T-helper 1 cell treated with Interleukin-12 subunit alpha and Interleukin-12 subunit beta and Interleukin-4 antibody, amounts not matched to agents 30 μg/mL and 1 μg/mL, for 36 hours (primary cell): ENCODE results near the gene GJC2.
"Not testable (repeated sequence)": the region's sequence is repeated elsewhere in the genome, so short reads cannot be mapped to it uniquely, and the experiment has no call there.

Experiments
- H3K27ac Mint-ChIP-seq: one replicate; pipeline ENCODE4 v1.8.0; 2021; ENCODE audit warnings: mild to moderate bottlenecking, mixed read lengths
- H3K27me3 Mint-ChIP-seq: one replicate; pipeline ENCODE4 v1.8.0; 2021; ENCODE audit warnings: low read depth, mixed read lengths
- H3K36me3 Mint-ChIP-seq: one replicate; pipeline ENCODE4 v1.8.0; 2021; ENCODE audit warnings: low read depth, mixed read lengths
- H3K4me1 Mint-ChIP-seq: one replicate; pipeline ENCODE4 v1.8.0; 2021; ENCODE audit warnings: low read depth, mixed read lengths
- H3K4me3 Mint-ChIP-seq: one replicate; pipeline ENCODE4 v1.8.0; 2021; ENCODE audit warnings: mild to moderate bottlenecking, moderate library complexity, mixed read lengths
- H3K9me3 Mint-ChIP-seq: one replicate; pipeline ENCODE4 v1.8.0; 2021; ENCODE audit warnings: mixed read lengths

The GJC2 gene

DNA sequence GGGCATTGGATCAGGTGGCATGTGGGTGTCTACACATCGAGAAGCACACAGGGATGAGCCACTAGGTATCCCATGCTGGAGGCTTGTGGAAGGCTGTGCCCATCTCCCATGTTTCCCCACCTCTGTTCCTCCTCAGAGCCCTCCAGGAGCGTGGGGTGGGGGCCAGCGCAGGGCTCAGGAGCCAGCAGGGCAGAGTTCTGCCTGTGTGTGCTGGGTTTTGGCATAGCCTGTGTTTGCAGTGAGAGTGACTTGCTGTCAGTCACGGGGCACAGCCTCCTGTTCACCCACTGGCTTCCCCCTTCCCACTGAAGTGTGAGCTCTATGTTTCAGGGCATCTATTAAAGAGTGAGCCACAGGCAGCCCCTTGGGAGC is 26.3 kb downstream of the GJC2 start:
- Mint-ChIP-seq H3K4me1 (no peaks in the 10 kb centered on the region), H3K27ac (no peak overlapping the region), H3K36me3 (no peaks in the 10 kb centered on the region), H3K9me3 (no peaks in the 10 kb centered on the region), H3K4me3 (no peak overlapping the region), H3K27me3 (no peaks in the 10 kb centered on the region)

DNA sequence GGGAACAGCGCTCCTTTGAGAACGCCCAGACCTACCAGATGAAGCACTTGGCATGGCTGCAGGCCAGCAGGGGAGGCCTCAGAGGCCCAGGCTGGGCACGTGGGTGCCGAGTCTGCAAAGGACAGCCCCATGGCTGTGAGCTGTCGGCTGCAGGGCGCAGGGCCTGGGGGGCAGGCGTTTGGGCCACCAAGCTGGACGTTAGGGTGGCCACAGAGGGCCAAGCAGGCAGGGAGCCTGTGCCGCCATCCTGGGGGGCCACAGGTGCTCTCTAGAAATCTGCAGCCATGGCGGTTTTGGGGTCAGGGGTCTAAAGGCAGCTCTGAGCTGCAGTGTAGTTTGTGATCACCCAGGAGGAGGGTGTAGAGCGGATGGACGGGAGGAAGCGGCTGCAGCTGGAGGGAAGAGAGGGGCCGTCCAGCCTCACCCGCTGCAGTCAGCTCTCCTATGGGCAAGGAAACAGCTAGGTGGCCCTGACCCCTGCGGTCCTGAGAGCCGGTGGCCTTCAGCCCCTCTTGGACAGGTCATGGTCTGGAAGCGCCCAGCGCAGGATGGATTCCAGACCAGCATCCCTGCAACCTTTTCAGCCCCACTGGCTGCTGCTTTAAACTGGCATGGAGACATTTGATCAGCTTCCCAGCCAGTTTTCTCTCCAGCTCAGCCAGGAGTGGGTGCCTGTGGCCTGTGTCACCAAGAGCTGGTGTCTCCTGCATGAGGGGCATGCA is 26.9 kb downstream of the GJC2 start:
- Mint-ChIP-seq H3K36me3 (no peaks in the 10 kb centered on the region), H3K27me3 (no peaks in the 10 kb centered on the region), H3K4me1 (no peaks in the 10 kb centered on the region), H3K9me3 (no peaks in the 10 kb centered on the region), H3K27ac (no peak overlapping the region), H3K4me3 (no peak overlapping the region)

DNA sequence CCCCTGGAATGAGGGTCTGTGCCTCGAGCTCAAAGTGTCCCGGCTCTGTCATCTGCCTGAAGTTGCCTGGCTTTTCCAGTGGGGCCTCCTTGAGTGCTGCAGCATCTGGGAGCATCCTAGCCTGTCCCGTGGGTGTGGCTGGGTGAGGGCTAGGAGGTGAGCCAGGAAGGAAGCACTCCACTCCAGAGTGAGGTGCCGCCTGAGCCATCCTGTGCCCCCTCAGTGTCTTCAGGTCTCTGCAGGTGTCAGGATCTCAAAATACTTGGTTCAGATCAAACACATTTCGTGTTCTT is 27.4 kb downstream of the GJC2 start:
- Mint-ChIP-seq H3K4me1 (no peaks in the 10 kb centered on the region), H3K27me3 (no peaks in the 10 kb centered on the region), H3K9me3 (no peaks in the 10 kb centered on the region), H3K4me3 (no peak overlapping the region), H3K36me3 (no peaks in the 10 kb centered on the region), H3K27ac (no peak overlapping the region)

DNA sequence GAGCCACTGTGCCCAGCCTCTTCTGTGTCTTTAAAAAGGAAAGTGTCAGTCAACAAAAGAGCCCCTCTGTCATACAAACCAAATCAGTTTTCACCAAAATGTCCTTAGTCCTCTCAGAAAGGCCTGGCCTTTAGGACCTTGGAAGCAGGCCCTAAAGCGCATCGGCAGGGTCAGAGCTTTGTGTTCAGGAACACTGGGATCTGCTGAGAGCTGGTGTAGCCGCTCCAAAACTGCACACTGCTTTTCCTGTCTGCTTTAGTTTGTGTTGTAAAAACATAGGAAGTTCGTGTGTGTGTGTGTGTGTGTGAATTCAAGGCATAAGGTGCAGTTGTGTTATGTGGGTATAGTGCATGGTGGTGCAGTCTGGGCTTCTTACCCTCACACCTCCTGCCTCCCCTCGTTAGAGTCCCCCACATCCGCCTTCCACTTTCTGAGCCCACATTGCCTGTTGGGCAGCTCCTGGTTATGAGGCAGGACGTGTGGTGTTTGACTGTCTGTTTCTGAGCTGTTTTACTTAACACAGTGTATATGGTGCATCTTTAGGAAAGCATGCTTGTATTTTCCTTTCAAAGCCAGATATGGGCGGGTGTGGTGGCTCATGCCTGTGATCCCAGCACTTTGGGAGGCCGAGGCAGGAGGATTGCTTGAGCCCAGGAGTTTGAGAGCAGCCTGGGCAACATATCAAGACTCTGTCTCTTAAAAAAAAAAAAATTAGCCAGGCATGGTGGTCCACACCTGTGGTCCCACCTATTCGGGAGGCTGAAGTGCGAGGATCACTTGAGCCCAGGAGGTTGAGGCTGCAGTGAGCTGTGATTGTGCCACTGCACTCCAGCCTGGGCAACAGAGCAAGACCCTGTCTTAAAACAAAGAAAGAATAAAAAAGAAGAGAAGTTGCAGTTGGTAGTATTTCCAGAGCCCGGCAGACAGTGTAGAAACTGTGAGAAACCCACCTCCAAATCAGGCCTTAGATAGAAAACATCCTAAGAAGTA is 28.3 kb downstream of the GJC2 start:
- Mint-ChIP-seq H3K4me3 (no peak overlapping the region), H3K9me3 (no peaks in the 10 kb centered on the region), H3K36me3 (no peaks in the 10 kb centered on the region), H3K4me1 (no peaks in the 10 kb centered on the region), H3K27me3 (no peaks in the 10 kb centered on the region), H3K27ac (no peak overlapping the region)

DNA sequence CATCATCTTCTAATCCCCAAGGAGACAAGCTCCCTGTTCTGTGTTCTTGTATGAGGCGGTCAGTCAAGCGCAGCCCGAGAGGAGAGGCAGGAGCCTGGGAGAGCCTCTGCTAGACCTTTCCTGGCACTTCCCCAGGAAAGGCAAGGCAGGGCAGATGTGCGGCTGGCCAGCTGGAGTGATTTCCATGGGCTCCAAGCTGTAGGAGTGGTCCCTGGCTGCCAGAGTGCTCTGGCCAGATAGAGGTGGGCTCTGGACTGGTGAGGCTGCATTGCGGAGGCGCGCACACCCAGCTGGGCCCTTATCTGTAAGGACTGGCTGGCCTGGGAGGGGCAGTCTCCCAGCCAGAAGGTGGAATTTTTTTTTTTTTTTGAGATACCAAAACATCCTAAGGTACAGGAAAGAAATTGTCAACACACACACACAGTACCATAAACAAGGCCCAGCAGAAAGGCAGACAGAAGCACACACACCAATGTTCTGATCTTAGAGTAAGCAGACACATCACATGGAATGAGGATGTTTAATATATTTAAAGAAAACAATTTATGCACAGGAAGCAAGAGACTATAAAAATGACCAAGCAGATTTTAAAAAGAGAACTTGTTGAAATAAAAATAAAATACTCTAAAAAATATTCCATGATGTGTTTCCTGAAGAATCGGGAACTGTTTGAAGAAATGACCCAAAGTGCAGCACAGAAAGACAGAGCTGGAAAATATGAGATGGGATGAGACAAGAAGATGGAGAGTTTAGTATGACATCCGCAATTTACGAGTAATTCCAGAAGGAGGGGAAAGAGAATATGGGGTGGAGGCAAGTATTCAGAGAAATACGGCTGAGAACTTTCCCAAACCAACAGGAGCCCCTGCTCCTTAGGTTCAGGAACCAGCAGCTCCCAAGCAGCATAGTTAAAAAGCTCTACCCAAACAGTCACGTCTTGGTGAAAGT is 29.3 kb downstream of the GJC2 start:
- H3K27ac Mint-ChIP-seq: no peak overlapping the region
- no peaks in the 10 kb centered on the region for H3K4me1 Mint-ChIP-seq
- H3K27me3 Mint-ChIP-seq: no peaks in the 10 kb centered on the region
- H3K36me3 Mint-ChIP-seq: no peaks in the 10 kb centered on the region
- no peak overlapping the region for H3K4me3 Mint-ChIP-seq
- H3K9me3 Mint-ChIP-seq: no peaks in the 10 kb centered on the region

DNA sequence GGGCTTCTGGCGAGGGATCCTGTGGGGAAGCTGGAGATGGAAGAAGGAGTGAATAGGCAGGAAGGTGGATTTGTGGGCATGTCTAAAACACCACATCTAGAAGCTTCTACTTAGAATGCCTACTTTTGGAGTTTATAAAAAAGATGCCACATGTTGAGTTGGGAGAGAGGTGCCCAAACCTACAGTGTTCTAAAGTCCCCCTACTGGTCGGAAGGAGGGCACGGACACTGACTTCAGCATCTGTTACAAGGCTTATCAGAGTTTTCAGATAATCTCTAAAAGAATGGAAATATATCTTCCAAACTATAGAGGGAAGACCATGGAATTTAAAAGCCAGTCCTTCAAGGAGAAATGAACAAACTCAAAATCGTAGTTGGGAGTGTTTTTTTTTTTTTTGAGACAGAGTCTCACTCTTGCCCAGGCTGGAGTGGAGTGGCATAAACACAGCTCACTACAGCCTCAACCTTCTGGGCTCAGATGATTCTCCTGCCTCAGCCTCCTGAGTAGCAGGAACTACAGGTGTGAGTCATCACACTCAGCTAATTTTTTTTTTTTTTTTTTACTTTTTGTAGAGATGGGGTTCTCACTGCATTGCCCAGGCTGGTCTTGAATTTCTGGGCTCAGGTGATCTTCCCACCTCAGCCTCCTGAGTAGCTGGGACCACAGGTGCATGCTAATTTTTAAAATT is 30.7 kb downstream of the GJC2 start:
- Mint-ChIP-seq H3K4me3 (no peak overlapping the region), H3K27me3 (no peaks in the 10 kb centered on the region), H3K4me1 (peaks cover 2% of the 10 kb centered on the region), H3K9me3 (no peaks in the 10 kb centered on the region), H3K36me3 (no peaks in the 10 kb centered on the region), H3K27ac (no peak overlapping the region)

DNA sequence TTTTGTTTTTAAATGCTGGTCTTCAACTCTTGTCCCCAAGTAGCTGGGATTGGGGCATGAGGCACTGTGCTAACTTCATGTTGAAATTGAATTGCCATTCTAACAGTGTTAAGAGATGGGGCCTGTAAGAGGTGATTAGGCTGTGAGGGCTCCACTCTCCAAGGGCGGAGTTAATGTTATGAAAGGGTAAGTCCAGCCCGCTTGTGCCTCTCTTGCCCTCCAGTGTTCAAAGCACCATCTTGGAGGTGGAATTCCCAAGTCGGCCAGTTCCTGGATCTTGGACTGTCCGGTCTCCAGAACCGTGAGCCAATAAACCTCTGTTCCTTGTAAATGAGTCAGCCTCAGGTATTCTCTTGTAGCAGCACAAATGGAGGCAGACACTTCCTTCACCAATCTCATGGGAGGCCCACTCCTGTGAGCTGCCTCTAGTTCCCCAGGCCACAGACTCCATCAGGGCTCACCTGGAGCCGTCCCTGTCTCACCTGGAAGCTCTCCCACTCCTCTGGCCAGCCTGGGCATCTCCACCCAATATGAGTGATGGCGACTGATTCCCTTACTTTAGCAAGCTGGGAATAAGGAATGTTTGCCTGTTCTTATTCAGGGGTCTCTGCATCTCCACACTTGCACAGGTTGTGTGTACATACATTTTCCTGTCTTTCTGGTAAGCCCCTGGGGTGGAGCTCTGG is 31.4 kb downstream of the GJC2 start:
- peaks cover 4% of the 10 kb centered on the region for H3K4me1 Mint-ChIP-seq
- H3K9me3 Mint-ChIP-seq: no peaks in the 10 kb centered on the region
- H3K36me3 Mint-ChIP-seq: no peaks in the 10 kb centered on the region
- H3K27ac Mint-ChIP-seq: no peak overlapping the region
- no peaks in the 10 kb centered on the region for H3K27me3 Mint-ChIP-seq
- H3K4me3 Mint-ChIP-seq: no peak overlapping the region

DNA sequence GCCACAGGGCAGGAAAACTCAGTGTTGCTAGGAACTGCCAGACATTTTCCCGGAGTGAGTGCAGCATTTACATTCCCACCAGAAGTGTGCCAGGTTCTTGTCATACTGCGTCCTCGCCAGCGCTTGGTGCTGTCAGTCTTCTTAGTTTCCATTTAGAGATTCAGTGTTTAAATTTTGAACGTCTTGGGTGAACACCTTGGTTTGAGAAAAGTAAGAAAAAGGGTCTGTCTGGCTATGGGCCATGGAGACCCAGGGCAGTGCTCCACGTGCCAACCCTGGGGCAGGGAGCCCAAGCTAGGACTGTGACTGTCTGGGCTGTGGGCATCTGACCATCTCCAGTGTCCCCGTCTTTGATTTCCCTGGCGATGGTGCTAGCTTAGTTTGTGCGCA is 31.9 kb downstream of the GJC2 start:
- Mint-ChIP-seq H3K27ac (no peak overlapping the region), H3K4me3 (no peak overlapping the region)

DNA sequence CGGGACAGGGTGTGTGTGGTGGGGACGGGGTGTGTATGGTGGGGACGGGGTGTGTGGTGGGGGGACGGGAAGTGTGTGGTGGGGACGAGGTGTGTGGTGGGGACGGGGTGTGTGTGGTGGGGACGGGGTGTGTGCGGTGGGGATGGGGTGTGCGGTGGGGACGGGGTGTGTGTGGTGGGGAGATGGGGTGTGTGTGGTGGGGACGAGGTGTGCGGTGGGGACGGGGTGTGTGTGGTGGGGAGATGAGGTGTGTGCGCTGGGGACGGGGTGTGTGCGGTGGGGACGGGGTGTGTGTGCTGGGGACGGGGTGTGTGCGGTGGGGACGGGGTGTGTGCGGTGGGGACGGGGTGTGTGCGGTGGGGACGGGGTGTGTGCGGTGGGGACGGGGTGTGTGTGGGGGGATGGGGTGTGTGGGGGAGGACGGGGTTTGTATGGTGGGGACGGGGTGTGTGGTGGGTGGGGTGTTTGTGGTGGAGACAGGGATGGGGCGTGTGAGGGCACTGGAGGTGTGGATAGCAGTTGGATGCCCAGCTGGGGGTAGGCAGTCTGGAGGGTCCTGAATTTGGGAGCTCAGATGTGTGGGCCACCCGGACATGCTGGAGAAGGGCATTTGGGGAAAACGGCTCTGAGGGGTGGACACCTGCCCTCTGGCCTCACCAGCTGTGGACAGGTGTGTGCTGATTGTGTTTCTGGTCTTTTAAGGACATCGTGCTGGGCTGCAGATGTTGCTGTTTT is 32.7 kb downstream of the GJC2 start:
- Mint-ChIP-seq H3K27ac (no peak overlapping the region), H3K9me3 (no peaks in the 10 kb centered on the region), H3K4me3 (no peak overlapping the region), H3K4me1 (peaks cover 4% of the 10 kb centered on the region), H3K27me3 (no peaks in the 10 kb centered on the region), H3K36me3 (no peaks in the 10 kb centered on the region)

More for the DNA sequence above, 31.9 kb downstream of the GJC2 start:
- Mint-ChIP-seq H3K4me1 (peaks cover 4% of the 10 kb centered on the region), H3K36me3 (no peaks in the 10 kb centered on the region), H3K27me3 (no peaks in the 10 kb centered on the region), H3K9me3 (no peaks in the 10 kb centered on the region)

DNA sequence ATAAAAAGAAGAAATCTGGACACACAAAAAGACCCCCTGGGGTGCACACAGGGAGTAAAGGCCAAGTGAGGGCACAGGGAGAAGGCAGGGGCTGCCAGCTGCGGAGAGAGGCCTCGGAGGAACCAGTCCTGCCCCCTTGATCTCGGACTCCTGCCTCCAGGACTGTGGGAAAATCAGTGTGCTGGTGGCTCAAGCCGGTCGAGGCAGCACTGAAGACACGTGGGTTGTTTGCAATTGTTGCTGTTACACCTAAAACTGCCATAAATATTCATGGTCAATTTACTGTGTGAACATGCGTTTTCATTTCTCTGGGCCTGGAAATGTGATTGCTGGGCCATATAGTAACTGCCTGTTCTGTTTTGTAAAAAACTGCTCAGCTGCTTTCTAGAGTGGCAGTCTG is 34.4 kb downstream of the GJC2 start:
- no peaks in the 10 kb centered on the region for H3K9me3 Mint-ChIP-seq
- no peaks in the 10 kb centered on the region for H3K27me3 Mint-ChIP-seq
- H3K27ac Mint-ChIP-seq: no peak overlapping the region
- H3K4me3 Mint-ChIP-seq: no peak overlapping the region
- H3K4me1 Mint-ChIP-seq: peaks cover 4% of the 10 kb centered on the region
- no peaks in the 10 kb centered on the region for H3K36me3 Mint-ChIP-seq

DNA sequence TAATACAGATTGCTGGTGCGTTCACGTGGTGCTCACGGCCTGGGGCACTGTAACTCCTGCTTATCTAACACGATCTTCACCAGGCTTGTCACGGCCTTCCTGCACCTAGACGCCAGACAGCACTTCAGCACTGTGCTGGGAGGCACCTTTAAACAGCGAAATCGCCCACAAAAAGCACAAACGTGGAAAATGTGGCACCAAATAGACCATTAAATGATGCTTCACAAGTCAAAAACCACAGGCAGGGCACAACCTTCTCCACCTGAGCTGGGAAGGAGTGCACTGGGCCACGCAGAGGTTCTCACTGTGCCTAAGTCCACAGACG is 35.9 kb downstream of the GJC2 start:
- no peak overlapping the region for H3K4me3 Mint-ChIP-seq
- H3K36me3 Mint-ChIP-seq: no peaks in the 10 kb centered on the region
- no peaks in the 10 kb centered on the region for H3K27me3 Mint-ChIP-seq
- no peaks in the 10 kb centered on the region for H3K9me3 Mint-ChIP-seq
- H3K4me1 Mint-ChIP-seq: peaks cover 4% of the 10 kb centered on the region
- no peak overlapping the region for H3K27ac Mint-ChIP-seq

DNA sequence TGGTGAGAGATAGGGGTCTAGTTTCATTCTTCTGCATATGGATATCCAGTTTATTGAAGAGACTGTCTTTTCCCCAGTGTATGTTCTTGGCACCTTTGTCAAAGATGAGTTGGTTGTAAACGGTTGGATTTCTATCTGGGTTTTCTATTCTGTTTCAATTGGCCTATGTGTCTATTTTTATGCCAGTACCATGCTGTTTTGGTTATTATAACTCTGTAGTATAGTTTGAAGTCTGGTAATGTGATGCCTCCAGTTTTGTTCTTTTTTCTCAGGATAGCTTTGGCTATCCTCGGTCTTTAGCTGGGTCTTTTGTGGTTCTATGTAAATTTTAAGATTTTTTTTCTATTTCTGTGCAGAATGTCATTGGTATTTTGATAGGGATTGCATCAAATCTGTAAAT is 38.5 kb downstream of the GJC2 start:
- H3K27me3 Mint-ChIP-seq, H3K4me3 Mint-ChIP-seq, H3K9me3 Mint-ChIP-seq, H3K27ac Mint-ChIP-seq, H3K4me1 Mint-ChIP-seq, H3K36me3 Mint-ChIP-seq: not testable (repeated sequence)

DNA sequence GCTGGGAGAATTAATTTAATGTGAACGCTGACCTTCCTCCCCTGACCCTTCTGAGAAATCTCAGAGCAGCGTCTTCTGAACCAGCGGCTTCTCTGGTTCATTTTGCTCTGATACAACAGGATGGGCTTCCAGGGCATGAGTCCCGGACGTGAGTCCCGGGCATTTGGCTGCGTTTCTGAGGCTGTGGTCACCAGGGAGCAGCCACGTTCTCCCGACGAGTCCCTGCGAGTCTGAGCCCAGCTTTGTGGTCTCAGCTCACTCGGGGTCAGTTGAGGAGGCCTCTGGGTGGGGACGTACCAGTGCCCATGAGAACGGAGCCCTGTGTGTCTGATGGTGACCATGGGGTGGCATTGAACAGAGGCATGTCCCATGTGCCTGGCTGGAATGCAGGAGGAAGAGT is 40.5 kb downstream of the GJC2 start:
- Mint-ChIP-seq H3K36me3 (no peaks in the 10 kb centered on the region), H3K4me1 (peaks cover 4% of the 10 kb centered on the region), H3K9me3 (no peaks in the 10 kb centered on the region), H3K27me3 (no peaks in the 10 kb centered on the region), H3K4me3 (no peak overlapping the region), H3K27ac (no peak overlapping the region)
